GM21529 (cell line): ENCODE measurements around the gene C1QTNF2.
A peak's percentile ranks its signal among the peaks of the same experiment; 100 is the strongest.

Source experiments
- ATAC-seq: cut with Tn5 transposase; IDR thresholded peaks from one replicate; pipeline ENCODE4 v1.9.1; 2021; ENCODE audit not compliant: unreplicated experiment

Gene C1QTNF2, protein sequence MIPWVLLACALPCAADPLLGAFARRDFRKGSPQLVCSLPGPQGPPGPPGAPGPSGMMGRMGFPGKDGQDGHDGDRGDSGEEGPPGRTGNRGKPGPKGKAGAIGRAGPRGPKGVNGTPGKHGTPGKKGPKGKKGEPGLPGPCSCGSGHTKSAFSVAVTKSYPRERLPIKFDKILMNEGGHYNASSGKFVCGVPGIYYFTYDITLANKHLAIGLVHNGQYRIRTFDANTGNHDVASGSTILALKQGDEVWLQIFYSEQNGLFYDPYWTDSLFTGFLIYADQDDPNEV

GRCh38 chr5:160369990-160370712 lies at the start of gene C1QTNF2:
C1QTNF2 (minus strand) TSS chr5:160370626; CDS start chr5:160355011, 15,615 bp downstream.
- ATAC-seq, result peak; percentile 49

GRCh38 chr5:160420331-160420610 lies 49.8 kb upstream of the C1QTNF2 start:
- no peak for ATAC-seq

- peak; percentile 42 for ATAC-seq
Measured at GRCh38 chr5:160419458-160420330, 49.3 kb upstream of the C1QTNF2 start.

DNA sequence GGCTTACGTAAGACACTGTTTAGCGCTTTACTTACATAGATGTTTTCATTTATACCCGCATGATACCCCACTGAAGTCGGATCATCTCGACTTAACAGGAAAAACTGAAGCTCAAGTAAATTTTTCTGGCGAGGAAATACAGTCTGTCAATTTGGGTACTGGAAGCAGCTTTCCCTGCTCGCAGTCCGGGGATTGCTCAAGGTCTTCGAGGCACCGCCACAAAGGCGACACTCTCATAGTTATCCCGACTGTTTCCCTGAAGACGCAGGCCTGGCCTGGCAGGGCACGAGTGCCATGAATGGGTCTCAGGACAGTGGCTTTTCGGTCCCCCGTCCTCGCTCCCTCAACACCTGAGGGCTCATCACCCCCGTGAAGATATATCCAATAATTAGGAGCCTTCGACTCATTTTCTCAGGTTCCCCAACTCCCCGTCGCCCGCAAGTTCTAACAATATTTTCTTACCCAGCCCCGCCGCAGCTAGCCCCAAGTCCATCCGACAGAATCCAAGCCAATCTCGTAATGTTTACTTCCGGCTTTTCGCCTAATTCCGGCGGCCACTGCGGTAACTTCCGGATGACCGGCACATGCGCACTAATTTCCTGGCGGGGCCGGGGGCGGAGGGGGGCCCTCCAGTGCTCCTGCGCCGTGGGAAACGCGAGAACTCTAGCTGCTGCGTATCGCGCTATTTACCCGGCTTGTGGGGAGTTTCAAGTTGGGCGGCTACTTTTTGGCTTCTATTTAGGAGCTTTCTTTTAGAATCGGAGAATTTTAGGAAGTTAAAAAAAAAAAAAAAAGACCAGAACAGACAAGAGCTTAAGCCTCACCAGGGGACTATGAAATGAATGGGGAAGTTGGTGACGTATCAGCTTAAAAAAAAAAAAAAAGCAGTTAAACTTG lies 48.4 kb upstream of the C1QTNF2 start, which contains the start of gene SLU7:
Gene SLU7, minus strand, starts transcription at position 521 of the 897 bp plus-strand sequence. CDS start 3,787 bp downstream, outside the sequence.
- ATAC-seq, result peak; percentile 62

DNA sequence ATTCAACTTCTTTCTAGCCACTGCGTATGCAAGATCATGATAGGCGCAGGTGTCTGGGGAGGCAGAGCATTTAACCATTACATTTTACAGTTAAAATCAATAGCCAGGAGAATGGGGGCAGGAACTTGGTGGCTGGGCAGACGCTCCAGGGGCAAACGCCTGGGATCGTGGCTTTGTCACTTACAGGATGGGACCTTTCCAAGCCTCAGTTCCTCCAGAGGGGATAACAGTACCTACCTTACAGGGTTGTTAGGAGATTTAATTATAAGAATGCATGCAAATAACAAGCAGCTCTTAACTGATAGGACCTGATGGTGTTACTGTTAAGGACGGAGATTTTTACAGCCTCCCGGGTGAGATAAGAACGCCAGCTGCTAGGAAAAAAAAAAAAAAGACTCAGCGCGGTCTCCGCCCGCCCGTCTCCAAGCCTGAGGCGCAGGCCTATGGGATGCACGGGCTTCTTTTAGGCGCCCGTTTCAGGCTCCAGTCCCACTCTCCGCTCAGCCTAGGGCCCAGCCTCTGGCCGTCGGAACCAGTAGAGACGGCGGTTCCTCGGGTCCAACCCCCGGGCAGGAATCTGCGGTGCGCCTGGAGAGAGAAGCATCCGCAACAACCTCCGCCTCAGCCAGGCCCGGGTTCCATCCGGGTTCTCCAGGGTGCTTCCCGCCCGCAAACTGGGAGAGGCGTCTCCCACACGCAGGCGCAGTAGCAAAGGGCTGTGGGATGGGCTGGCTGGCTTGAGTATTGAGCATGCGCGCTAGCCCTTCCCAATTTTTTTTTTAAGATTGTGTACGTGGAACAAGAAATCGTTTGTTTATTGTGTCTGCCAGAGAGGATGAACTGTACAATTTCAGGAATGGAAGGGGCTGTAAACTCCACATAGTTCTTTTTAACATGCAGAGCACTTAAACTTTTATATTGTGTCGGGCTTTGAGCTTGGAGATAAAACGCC lies 29.3 kb upstream of the C1QTNF2 start, which contains the start of gene FAM200C:
Gene FAM200C, minus strand, starts transcription at position 653 of the 952 bp plus-strand sequence. CDS start 4,564 bp downstream, outside the sequence.
- ATAC-seq, result peak; percentile 90

- no peak for ATAC-seq
Measured at GRCh38 chr5:160398806-160399205, 28.4 kb upstream of the C1QTNF2 start.

DNA sequence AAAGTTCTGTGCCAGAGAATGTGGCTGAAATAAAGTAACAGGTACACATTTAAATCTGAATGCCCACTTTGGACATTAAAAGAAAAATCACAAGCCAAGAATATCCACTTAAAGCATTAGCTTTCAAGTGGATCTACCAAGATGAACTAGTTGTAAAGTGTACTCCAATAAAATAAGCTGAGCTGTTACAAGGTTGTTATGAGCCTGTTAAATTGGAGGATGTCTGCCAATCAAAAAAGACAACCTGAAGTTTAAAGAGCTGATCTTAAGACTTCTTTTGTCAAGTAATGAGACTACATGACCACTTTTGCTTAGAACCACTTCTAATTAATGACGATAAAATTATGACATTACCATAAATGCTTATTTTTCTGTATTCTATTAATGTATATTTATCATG lies 27.1 kb upstream of the C1QTNF2 start:
- no peak for ATAC-seq

DNA sequence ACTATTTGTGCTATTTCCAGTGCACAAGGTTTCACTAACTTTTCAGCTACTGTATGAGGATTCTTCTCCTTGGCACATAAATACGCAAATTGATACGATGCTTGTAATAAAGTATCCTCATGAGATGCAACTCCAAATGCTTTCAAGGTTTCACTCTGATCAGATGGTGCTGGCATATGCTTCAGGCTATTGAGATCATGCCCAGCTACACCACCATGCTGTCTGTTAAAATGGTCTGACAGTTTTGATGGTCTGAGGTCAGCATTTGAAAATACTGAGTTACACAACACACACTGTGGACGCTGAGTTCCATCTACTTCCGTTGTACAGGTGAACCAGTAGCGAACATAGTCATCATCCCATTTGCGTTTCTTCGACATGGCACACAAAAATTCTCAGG lies 24.7 kb upstream of the C1QTNF2 start:
- no peak for ATAC-seq

GRCh38 chr5:160390787-160391696 lies 20.6 kb upstream of the C1QTNF2 start:
- ATAC-seq, result no peak

- ATAC-seq, result no peak
Measured at GRCh38 chr5:160387445-160387844, 17.0 kb upstream of the C1QTNF2 start.

GRCh38 chr5:160385496-160385895 lies 15.1 kb upstream of the C1QTNF2 start:
- no peak for ATAC-seq

GRCh38 chr5:160384681-160385080 lies 14.3 kb upstream of the C1QTNF2 start:
- no peak for ATAC-seq

GRCh38 chr5:160382346-160382745 lies 11.9 kb upstream of the C1QTNF2 start:
- ATAC-seq, result no peak

DNA sequence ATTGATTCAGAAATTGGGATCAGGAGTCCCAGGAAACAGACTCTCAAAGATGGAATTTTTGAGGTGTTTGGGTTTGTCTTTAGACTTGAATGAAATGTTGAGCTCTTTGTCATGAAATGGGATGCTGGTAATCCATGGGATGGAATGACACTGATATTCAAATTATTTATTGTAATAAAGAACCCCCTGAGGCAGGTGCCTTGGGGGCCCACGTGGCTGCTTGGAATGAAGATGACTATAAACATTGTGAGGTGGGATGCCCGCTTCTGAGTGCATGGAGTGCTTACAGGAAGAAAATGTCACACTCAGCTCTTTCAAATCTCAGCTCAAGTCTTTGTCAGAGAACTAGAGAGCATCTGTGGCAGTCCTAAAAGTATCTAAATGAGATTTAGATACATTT lies 9.6 kb upstream of the C1QTNF2 start:
- ATAC-seq, result no peak

DNA sequence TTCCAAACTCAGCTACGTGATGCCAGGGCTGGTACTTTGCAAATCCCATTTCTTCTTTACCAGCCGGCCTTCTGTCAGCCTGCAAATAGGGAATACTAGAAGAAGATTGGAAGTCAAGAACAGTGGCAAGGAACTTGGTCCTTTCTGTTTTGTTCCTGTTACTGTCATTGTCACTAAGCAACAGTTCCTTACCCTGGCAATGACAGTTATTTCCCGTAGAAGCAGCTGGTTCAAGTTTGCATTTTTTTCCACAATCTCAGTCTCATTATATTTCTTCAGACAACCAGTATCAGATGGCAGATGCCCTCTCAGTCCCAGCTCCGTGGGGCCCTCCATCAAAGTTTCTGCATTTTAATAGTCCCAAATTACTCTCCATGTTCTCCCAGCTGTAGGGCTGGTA lies 9.1 kb upstream of the C1QTNF2 start:
- ATAC-seq, result no peak

- ATAC-seq, result no peak
Measured at GRCh38 chr5:160378330-160378729, 7.9 kb upstream of the C1QTNF2 start.

- no peak for ATAC-seq
Measured at GRCh38 chr5:160377651-160378050, 7.2 kb upstream of the C1QTNF2 start.

GRCh38 chr5:160376416-160376815 lies 6.0 kb upstream of the C1QTNF2 start:
- ATAC-seq, result no peak
